GM19438 (cell line): Measurements from ENCODE around the gene SNX6.
"Not testable (repeated sequence)": the region's sequence is repeated elsewhere in the genome, so short reads cannot be mapped to it uniquely, and the experiment has no call there.

Experiments
- ATAC-seq: cut with Tn5 transposase; IDR thresholded peaks from one replicate; pipeline ENCODE4 v1.9.1; 2021; ENCODE audit warnings: low read depth; ENCODE audit not compliant: unreplicated experiment

SNX6 gene

DNA sequence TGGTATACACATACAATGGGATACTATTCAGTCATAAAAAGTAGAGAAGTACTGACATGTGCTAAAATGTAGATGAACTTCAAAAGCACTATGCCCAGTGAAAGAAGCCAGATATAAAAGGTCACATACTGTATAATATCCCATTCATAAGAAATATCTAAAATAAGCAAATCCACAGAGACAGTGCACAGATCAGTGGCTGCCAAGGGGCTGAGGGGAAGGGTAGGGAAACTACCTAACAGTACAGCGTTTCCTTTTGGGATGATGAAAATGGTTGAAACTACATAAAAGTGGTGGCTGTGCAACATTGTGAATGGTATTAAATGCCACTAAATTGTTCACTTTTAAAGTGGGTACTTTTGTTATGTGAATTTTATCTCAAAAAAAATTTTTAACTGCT, 102.4 kb downstream of the SNX6 start:
- ATAC-seq, result no peak

DNA sequence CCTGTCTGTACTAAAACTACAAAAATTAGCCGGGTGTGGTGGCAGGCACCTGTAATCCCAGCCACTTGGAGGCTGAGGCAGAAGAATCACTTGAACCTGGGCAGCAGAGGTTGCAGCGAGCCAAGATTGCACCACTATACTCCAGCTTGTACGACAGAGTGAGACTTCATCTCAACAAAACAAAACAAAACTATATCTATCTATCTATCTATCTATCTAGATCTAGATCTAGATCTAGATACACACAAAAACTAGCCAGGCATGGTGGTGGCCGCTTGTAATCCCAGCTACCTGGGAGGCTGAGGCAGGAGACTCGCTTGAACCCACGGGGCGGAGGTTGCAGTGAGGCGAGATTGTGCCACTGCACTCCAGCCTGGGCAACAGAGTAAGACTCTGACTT, 105.7 kb downstream of the SNX6 start:
- not testable (repeated sequence) for ATAC-seq

DNA sequence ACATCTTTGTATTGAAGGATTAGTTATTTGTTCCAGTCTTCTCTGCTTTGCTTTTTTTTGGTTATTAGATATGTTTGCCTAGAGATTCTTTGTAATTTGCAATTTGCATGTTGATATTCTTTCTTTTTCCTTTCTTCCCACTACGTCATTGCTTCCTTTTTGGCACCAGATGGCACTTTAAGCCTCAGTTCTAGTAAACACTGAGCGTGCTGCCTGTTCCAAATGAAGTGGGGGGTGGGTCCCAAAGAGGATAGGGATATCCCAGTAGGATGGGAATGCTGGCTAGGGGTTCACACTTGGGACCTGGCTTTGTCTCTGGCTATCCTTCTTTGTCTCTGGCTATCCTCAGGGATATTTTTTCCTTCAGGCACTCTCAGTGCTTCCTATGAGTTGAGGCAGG, 107.5 kb downstream of the SNX6 start:
- ATAC-seq, result no peak

DNA sequence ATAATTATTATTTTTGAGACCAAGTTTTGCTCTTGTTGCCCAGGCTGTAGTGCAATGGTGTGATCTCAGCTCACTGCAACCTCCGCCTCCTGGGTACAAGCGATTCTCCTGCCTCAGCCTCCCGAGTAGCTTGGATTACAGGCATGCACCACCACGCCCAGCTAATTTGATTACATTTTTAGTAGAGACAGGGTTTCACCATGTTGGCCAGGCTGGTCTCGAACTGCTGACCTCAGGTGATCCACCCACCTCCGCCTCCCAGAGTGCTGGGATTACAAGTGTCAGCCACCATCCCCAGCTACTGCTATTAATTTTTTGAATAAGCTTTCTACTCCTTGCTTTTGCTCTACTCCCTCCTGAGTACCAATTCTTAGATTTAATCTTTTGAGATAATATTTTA, 108.9 kb downstream of the SNX6 start:
- ATAC-seq, result not testable (repeated sequence)

DNA sequence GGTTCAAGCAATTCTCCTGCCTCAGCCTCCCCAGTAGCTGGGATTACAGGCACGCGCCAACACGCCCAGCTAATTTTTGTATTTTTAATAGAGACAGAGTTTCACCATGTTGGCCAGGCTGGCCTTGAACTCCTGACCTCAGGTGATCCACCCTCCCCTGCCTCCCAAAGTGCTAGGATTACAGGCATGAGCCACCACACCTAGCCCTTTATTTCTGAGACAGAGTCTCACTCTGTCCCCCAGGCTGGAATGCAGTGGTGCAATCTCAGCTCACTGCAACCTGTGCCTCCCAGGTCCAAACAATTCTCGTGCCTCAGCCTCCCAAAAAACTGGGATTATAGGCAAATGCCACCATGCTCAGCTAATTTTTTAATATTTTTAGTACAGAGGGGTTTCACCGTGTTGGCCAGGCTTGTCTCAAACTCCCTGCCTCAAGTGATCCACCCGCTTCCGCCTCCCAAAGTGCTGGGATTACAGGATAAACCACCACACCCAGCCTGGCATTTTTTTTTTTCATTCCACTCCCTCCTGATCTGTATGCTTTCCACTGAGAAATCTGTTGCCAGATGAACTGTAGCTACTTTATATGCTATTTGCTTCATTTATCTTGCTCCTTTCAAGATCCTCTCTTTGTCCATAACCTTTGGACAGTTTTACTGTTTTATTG, 109.5 kb downstream of the SNX6 start:
- ATAC-seq, result not testable (repeated sequence)
